Fibroblast of mammary gland (primary cell): ENCODE data around the gene RABGEF1.
A peak's percentile ranks its signal among the peaks of the same experiment; 100 is the strongest.
"Not testable (repeated sequence)": the region's sequence is repeated elsewhere in the genome, so short reads cannot be mapped to it uniquely, and the experiment has no call there.

Experiments
- DNase-seq: peaks from one replicate; pipeline ENCODE4 v3.0.0-alpha.2; 2010; ENCODE audit warnings: low read depth
- H3K4me3 ChIP-seq: 2 replicates; pipeline ENCODE4 v1.5.1; 2011; ENCODE audit warnings: low read depth, mild to moderate bottlenecking, low read length, moderate library complexity; ENCODE audit not compliant: control insufficient read depth
- TF ChIP-seq, protein P1 (sequence below): conservative IDR thresholded peaks from 2 replicates; pipeline ENCODE4 v1.5.1; 2011; ENCODE audit warnings: low read depth, low read length, inconsistent platforms; ENCODE audit not compliant: control insufficient read depth, insufficient read depth

RABGEF1 gene

DNA sequence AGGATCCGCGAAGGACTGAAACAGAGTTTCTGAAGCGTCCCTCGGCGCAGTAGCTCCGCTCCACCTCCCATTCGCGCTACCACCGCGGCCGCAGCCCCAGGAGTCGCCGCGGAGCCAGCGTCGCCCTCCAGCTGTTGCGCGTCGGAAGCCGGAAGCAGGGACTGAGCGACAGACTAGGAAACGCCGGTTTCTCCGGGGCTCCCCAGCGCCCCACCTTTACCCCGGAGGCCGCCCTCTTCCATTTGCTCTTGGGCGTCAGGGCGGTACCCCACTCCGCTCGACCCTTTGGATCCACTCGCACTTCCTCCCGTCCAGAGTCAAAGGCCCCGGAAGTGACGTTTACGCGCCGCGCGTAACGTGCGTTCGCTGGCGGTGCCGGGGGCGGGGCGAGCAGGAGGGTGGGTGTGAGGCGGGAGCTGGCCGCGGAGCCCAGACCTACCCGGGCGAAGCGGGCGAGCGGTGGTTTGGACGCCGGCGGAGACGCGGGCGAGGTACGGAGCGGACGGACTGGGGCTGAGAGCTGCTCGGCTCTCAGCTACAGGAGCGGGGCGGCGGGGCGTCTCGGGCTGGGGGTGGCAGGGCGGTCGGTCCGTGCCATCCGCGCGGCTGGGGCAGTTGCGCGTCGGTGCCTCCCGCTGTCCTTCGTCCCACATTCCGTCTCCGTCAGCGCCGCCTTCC is at the start of gene RABGEF1:
Gene RABGEF1, plus strand, starts transcription at position 432 of the 678 bp plus-strand sequence. CDS start 31,167 bp downstream, outside the sequence.
- H3K4me3 ChIP-seq, result peak within 1 kb of the TSS; percentile 82
- DNase-seq, result peak; percentile 93
- TF ChIP-seq, protein P1, sequence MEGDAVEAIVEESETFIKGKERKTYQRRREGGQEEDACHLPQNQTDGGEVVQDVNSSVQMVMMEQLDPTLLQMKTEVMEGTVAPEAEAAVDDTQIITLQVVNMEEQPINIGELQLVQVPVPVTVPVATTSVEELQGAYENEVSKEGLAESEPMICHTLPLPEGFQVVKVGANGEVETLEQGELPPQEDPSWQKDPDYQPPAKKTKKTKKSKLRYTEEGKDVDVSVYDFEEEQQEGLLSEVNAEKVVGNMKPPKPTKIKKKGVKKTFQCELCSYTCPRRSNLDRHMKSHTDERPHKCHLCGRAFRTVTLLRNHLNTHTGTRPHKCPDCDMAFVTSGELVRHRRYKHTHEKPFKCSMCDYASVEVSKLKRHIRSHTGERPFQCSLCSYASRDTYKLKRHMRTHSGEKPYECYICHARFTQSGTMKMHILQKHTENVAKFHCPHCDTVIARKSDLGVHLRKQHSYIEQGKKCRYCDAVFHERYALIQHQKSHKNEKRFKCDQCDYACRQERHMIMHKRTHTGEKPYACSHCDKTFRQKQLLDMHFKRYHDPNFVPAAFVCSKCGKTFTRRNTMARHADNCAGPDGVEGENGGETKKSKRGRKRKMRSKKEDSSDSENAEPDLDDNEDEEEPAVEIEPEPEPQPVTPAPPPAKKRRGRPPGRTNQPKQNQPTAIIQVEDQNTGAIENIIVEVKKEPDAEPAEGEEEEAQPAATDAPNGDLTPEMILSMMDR, result no peak

DNA sequence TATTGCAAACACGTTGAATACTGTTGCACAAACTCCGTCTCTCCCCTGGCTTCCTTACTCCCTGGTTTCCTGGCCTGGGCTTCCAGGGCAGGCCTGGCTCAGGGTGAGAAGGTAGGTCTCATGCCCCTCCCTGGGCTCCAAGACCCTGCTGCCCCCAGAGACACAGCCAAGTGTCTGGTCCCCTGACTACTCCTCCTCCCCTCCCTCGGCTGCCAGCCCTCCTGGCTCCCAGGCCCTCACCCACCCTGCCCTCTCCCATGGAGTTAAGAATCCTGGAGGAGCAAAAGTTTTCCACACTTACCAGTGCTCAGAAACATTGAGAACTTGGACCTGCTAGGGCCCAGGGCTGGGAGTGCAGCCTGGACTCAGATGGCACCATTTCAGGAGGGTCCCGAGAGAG is 47.2 kb upstream of the RABGEF1 start:
- no peak overlapping the region for H3K4me3 ChIP-seq
- TF ChIP-seq, protein P1, result no peak
- no peak for DNase-seq

DNA sequence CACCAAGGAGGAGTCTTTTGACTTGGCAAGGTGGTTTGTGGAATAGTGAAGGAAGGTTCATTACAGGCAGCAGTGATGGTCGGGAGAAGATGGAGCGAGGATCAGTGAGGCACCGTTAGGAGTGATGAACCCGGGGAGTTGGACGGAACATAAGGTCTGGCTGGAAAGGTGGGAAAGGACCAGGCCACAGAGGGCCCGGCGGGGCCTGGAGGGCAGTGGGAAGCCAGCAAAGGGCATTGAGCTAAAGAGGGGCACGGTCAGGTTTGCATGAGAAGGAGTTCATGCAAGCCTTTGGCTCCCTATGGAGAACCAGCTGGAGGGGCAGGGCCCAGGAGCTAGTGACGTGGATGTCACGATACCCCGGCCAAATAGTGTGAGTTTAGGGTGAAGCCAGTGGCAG is 46.2 kb upstream of the RABGEF1 start:
- TF ChIP-seq, protein P1, result no peak
- DNase-seq, result no peak
- H3K4me3 ChIP-seq, result no peak overlapping the region

DNA sequence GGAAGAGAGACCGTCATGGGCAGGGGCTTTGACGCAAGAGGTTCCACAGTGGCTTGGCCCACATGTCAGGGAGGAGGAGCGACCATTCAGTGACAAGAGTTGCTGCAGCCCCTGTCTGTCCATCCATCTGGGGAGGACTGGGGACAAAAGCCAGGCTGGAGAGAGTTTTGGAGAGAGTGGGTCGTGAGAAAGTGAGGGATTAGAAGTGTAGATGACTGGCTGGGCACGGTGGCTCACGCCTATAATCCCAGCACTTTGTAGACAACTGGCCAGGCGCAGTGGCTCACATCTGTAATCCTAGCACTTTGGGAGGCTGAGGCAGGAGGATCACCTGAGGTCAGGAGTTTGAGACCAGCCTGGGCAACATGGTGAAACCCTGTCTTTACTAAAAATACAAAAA is 45.1 kb upstream of the RABGEF1 start:
- DNase-seq, H3K4me3 ChIP-seq: not testable (repeated sequence)

DNA sequence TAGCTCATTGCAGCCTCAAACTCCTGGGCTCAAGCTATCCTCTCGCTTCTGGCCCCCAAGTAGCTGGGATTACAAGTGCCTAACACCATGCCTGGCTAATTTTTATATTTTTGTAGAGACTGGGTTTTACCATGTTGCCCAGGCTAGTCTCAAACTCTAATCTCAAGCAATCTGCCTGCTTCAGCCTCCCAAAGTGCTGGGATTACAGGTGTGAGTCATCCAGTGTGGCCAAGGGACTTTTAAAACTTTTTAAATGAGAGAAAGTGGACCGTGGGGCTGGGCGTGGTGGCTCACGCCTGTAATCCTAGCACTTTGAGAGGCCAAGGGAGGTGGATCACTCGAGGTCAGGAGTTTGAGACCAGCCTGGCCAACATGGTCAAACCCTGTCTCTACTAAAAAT is 44.4 kb upstream of the RABGEF1 start:
- DNase-seq, result peak; percentile 10
- H3K4me3 ChIP-seq, result not testable (repeated sequence)

- DNase-seq, result peak; percentile 68
- H3K4me3 ChIP-seq, result no peak overlapping the region
- TF ChIP-seq, protein P1, result no peak
Observed at GRCh38 chr7:66696774-66697191, 43.8 kb upstream of the RABGEF1 start.

GRCh38 chr7:66697449-66698438 is 42.8 kb upstream of the RABGEF1 start:
- H3K4me3 ChIP-seq, result no peak overlapping the region
- peak; percentile 77 for DNase-seq
- TF ChIP-seq, protein P1, result no peak
